GM21515 (cell line): Measurements from ENCODE around the gene CLEC18C.
"Not testable (repeated sequence)": the region's sequence is repeated elsewhere in the genome, so short reads cannot be mapped to it uniquely, and the experiment has no call there.

Experiments
- ATAC-seq: cut with Tn5 transposase; IDR thresholded peaks from one replicate; pipeline ENCODE4 v1.9.1; 2021; ENCODE audit not compliant: unreplicated experiment

CLEC18C gene

GRCh38 chr16:70158261-70158939 lies 15.2 kb upstream of the CLEC18C start:
- ATAC-seq, result no peak

DNA sequence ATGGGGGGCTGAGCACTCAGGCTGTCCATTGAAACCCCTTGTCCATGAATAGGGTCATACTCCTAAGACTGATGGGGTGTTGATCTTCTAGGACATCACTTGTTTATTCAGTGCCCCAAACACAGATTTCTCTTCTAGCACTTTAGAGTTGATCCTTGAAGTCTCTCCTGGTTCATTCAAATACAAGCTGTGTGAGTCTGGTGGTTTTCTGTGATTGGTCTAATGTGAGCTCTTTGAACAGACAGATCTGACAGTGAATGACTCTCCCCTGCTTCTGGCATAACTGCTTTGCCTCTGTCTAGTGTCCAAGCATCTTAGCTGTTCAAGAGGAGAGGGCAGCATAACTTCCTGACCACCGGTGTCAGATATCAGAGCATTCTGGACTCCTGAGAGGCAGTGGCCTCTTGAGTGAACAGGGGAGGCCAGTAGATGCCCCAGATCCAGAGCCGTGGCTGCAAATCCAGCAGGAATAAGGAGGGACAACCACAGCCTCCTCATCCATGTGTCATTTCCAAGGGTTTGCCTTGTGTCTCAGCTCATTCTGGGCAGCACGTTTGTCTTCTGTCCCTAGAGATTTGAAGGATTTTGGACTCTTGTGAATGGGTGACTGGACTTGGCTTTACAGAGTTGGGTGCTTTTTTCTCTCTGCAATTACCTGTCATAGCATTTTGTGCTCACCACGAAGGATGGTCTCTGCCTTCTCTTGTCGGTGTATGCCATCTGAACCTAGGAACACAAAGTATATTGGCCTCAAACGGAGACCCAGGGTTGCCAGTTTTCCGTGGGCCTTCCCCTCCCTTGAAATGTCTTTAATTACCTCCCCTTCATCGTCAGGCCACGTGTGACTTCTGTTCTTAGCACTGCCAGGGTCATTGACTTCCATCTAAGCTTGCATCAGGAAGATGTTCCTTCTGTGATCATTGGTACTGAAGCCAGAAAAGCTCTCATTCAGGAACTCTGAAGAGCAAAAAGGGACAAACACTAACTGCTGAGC lies 13.9 kb upstream of the CLEC18C start:
- ATAC-seq, result no peak

DNA sequence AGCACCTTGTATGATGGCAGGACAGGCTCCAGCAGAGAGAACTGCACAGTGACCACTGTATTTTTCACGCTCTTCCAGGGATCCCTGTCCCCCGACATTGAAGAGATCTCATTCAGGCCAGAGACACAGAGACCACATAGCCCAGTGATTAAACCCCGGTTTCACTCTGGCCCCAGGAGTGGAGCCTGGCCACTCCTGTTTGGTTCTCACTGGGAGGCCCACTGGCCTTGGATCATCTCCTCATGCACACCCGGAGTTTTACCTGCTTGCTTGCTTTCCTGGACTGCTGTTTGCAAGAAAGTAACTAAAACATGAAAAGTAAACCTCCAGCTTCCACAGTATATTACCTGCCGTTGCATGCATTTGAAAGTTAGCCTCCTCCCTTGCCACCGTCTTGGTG lies 13.2 kb upstream of the CLEC18C start:
- no peak for ATAC-seq

DNA sequence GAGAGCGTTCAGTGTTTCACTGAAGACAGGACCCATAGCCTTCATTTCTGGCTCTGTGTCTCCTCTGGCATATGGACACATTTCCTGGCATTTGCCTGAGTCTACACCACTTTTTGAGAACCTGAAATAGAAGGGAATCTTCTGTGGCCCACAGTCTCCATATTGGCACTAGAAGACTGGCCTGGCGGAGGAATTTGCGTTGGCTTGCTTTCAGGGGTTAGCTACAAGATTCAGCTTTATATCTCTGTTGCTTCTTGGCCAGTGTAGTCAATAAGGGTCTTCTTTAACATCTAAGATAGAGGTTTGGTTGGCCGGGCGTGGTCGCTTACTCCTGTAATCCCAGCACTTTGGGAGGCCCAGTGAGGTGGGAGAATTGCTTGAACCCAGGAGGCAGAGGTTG lies 12.8 kb upstream of the CLEC18C start:
- ATAC-seq, result no peak

GRCh38 chr16:70161350-70161749 lies 12.2 kb upstream of the CLEC18C start:
- no peak for ATAC-seq

DNA sequence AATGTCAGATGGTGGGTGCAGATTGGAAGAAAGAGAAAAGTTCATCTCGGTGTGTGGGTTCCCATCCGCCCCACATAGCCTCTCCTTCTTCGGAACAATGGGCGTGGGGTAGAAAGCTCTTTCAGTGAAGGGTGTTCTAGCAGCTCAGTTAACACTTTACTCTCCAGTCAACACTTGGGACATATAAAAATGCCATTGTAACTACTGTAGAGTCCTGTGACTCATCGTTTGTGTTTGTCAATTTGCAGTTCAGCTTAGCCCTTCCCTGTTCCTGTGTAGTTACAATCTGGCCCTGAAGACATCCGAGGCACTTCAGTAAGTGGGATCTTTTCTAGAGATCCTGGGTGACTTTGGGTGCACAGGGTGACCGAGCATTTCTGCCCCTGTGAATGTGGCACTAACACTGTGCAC lies 11.5 kb upstream of the CLEC18C start:
- ATAC-seq, result no peak

DNA sequence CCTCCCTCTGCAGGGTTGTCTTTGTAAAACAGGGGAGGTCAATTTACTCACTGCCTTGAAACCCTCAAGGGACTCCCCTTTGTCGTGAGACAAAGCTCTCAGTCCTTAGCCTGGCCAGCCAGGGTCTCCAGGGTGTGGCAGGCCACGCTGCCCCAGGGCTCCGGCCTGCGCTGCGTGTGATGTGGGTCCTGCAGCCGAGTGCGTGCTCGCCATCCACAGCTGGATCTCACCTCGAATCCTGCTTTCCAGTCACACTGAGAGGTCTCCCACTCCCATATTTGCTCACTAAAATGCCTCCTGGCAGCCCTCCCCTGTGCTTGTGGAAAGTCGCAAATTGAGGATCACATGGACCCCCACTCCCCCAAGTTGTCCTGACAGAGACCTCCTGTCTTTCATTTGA lies 10.0 kb upstream of the CLEC18C start:
- ATAC-seq, result no peak

GRCh38 chr16:70166688-70167087 lies 6.9 kb upstream of the CLEC18C start:
- not testable (repeated sequence) for ATAC-seq

DNA sequence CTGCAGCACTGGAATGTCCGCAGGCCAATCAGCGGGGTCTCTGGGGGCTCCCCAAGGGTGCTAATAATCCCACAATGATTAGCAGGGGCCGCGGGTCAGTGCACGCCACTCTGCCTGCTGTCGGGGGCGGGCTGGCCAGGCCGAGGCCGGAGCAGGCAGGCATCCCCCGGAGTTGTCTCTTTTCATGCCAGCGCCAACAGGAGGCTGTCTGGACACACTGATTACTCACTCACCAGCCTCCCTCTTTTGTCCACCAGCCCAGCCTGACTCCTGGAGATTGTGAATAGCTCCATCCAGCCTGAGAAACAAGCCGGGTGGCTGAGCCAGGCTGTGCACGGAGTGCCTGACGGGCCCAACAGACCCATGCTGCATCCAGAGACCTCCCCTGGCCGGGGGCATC lies 329 bp downstream of the CLEC18C start:
- ATAC-seq, result not testable (repeated sequence)

DNA sequence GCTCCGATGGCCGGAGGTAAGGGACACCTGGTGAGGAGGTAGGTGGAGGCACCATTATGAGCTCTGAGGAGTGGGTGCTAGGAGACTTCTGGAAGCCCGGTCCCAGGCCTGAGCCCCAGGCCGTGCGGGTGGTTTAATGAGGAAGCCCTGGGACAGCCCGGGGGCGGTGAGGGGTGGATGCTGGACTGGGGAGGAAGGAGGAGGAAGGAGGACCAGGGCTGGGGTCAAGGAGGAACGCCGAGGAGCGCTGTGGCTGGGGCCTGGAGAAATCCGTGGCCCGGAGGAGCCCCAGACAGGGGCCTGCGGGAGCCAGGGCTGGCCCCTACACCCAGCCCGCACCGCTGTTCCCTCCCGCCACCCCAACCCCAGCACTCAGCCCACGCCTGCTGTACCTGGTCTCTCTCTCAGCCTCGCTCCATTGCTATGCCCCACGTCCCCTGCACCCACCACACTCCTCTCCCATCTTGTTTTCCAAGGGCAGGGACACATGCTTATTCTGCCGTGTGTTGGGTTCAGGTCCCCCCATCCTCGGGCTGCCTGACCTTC lies 873 bp downstream of the CLEC18C start:
- not testable (repeated sequence) for ATAC-seq

- not testable (repeated sequence) for ATAC-seq
Observed at GRCh38 chr16:70187858-70188607, 14.4 kb downstream of the CLEC18C start.

GRCh38 chr16:70188608-70188915 lies 15.0 kb downstream of the CLEC18C start:
- not testable (repeated sequence) for ATAC-seq

GRCh38 chr16:70190574-70190973 lies 17.0 kb downstream of the CLEC18C start:
- not testable (repeated sequence) for ATAC-seq

DNA sequence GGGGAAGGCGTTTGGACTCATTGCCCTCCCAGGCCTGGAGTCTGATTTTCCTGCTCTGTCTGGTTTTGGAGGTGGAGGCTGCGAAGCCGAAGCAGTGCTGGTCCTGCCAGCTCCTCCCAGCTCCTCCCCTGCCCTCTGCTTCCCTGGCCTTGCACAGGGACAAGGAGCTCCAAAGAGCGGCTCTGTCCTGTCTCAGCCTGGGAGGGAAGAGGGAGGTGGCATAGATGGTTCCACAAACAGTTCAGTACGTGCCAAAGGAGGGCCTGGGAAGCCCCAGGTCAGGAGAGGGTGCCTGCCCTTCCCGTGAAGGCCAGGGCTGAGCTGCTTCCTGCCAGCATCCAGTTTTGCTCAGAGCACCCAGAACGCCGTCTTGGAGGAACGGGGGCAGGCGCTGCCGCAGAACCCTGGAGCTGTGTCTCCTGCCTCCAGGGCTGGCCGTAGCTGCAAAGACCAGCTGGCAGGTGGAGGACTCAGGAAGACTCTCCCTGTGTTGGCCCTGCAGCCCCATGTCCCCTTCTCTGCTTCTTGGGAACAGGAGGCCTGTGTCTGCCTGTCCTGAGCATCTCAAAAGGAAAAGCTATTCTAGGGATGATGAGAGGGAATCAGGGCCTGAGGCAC lies 23.2 kb downstream of the CLEC18C start:
- ATAC-seq, result not testable (repeated sequence)

- ATAC-seq, result not testable (repeated sequence)
Observed at GRCh38 chr16:70197611-70198010, 24.0 kb downstream of the CLEC18C start.

DNA sequence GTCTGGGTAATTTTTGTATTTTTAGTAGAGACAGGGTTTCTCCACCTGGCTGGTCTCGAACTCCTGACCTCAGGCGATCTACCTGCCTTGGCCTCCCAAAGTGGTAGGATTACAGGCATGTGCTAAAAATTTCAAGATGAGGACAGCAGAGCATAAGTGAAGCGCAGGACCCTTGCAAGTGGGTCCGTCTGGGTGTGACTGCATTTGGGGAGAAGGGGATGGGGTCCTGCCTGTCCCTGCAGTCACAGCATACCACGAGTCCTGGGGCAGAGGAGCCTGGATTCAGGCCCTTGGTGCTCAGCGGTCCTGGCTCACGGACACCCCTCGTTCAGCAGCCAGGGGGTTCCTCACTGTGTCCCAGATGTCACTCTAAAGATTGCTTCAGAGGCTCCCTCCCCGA lies 24.6 kb downstream of the CLEC18C start:
- ATAC-seq, result not testable (repeated sequence)

DNA sequence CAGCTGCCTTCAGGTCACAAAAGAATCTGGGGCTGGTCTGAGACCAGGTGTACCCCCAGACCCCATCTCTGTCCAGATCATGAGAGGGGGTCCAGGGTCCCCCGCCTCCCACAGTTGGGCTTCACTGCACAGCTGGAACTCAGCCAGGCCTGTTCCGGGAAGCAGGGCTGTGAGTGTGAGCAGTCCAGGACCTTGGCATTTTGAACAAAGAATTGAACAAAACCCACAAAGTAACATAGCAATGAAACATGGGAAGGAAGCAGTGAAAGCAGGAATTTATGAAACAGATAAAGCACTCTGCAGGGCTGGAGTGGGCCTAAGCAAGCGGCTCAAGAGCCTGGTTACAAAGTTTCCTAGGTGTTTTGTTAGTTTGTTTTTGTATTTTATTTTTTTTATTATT lies 25.1 kb downstream of the CLEC18C start:
- ATAC-seq, result not testable (repeated sequence)

DNA sequence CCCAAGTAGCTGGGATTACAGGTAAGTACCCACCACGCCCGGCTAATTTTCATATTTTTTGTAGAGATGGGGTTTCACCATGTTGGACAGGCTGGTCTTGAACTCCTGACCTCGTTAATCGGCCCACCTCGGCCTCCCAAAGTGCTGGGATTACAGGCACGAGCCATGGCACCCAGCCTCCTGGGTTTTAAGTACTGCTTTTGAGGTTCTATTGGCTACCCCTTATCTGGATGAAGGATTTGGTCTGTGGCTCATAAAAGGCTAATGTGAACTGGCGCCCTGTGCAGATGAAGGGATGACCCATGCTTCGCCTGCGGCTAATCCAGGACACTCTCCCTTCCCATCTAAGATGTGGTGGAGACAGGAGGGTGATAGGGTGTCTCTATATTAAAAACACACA lies 25.6 kb downstream of the CLEC18C start:
- ATAC-seq, result not testable (repeated sequence)

DNA sequence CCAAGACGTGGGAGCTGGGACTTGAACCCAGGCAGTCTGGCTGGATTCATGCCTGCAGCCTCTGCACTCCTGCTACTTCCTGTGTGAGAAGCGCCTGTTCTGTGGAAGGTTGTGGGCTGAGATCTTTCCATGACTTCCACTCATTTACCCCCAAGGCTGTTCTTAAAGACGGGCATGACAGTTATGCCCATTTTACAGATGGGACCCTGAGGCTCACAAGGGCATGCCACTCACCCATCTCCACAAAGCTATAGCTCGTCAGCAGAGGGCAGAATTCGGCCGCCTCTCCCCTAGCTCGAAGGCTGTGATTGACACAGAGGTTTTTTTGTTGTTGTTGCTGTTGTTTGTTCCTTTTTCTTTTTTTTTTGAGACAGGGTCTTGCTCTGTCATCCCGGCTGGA lies 26.5 kb downstream of the CLEC18C start:
- ATAC-seq, result not testable (repeated sequence)

DNA sequence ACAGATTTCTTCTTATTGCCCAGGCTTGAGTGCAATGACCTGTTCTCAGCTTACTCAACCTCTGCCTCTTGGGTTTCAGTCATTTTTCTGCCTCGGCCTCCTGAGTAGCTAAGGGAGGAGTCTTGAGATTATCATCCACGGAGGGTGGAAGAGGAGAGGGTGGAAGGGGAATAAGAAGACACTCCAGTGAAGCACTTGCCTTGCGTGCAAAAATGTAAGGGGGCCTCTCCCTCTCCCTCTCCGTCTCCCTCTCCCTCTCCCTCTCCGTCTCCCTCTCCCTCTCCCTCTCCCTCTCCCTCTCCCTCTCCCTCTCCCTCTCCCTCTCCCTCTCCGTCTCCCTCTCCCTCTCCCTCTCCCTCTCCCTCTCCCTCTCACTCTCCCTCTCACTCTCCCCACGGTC lies 29.9 kb downstream of the CLEC18C start:
- ATAC-seq, result not testable (repeated sequence)

- ATAC-seq, result not testable (repeated sequence)
Observed at GRCh38 chr16:70204010-70204409, 30.4 kb downstream of the CLEC18C start.
